GM21825 (cell line): ENCODE results near the gene MLPH.
"Not testable (repeated sequence)": the region's sequence is repeated elsewhere in the genome, so short reads cannot be mapped to it uniquely, and the experiment has no call there.

ENCODE experiments used
- ATAC-seq: cut with Tn5 transposase; IDR thresholded peaks from one replicate; pipeline ENCODE4 v1.9.1; 2021; ENCODE audit warnings: mild to moderate bottlenecking, moderate library complexity; ENCODE audit not compliant: unreplicated experiment

Gene MLPH

GRCh38 chr2:237457388-237457941, 29.6 kb upstream of the MLPH start:
- no peak for ATAC-seq

GRCh38 chr2:237458519-237458918, 28.5 kb upstream of the MLPH start:
- ATAC-seq, result no peak

- ATAC-seq, result no peak
Measured at GRCh38 chr2:237459226-237459625, 27.8 kb upstream of the MLPH start.

GRCh38 chr2:237459741-237460174, 27.3 kb upstream of the MLPH start:
- ATAC-seq, result no peak

GRCh38 chr2:237464757-237465391, 22.2 kb upstream of the MLPH start:
- ATAC-seq, result no peak

- no peak for ATAC-seq
Measured at GRCh38 chr2:237465515-237466148, 21.4 kb upstream of the MLPH start.

GRCh38 chr2:237466211-237466610, 20.8 kb upstream of the MLPH start:
- ATAC-seq, result no peak

- ATAC-seq, result no peak
Measured at GRCh38 chr2:237467447-237468179, 19.4 kb upstream of the MLPH start.

GRCh38 chr2:237469410-237469809, 17.6 kb upstream of the MLPH start:
- not testable (repeated sequence) for ATAC-seq

GRCh38 chr2:237469849-237470248, 17.2 kb upstream of the MLPH start:
- no peak for ATAC-seq

- ATAC-seq, result no peak
Measured at GRCh38 chr2:237470914-237471313, 16.1 kb upstream of the MLPH start.

- ATAC-seq, result no peak
Measured at GRCh38 chr2:237471438-237472186, 15.4 kb upstream of the MLPH start.

- ATAC-seq, result no peak
Measured at GRCh38 chr2:237472187-237472712, 14.8 kb upstream of the MLPH start.

GRCh38 chr2:237472909-237473877, 13.9 kb upstream of the MLPH start:
- no peak for ATAC-seq

GRCh38 chr2:237473878-237474441, 13.1 kb upstream of the MLPH start:
- no peak for ATAC-seq

GRCh38 chr2:237474442-237474911, 12.6 kb upstream of the MLPH start:
- ATAC-seq, result no peak

GRCh38 chr2:237474931-237475703, 11.9 kb upstream of the MLPH start:
- ATAC-seq, result peak; percentile 77

GRCh38 chr2:237475704-237476141, 11.3 kb upstream of the MLPH start:
- ATAC-seq, result no peak
